Loucy (cell line): ENCODE measurements around the gene DOCK3.

Experiments
- H2AFZ ChIP-seq: fragments of 200-600 bp; sonication (generic); 2 replicates; pipeline ENCODE4 v1.6.0; 2016; ENCODE audit warnings: antibody characterized with exemption, mild to moderate bottlenecking, low read length, moderate library complexity
- H3F3A ChIP-seq: fragments of 200-600 bp; 2 replicates; pipeline ENCODE4 v1.6.0; 2016; ENCODE audit warnings: antibody characterized with exemption, low read depth, mild to moderate bottlenecking
- H3K27me3 ChIP-seq: fragments of 200-600 bp; sonication (generic); 2 replicates; pipeline ENCODE4 v1.6.1; 2014; ENCODE audit warnings: low read length, mild to moderate bottlenecking; ENCODE audit not compliant: insufficient read depth, poor library complexity, severe bottlenecking
- H3K36me3 ChIP-seq: fragments of 200-600 bp; sonication (generic); 2 replicates; pipeline ENCODE4 v1.6.1; 2016; ENCODE audit warnings: low read length; ENCODE audit not compliant: insufficient read depth
- H3K4me1 ChIP-seq: fragments of 200-600 bp; sonication (generic); 2 replicates; pipeline ENCODE4 v1.5.1; 2014; ENCODE audit warnings: low read length, mild to moderate bottlenecking; ENCODE audit not compliant: insufficient read depth, poor library complexity, severe bottlenecking
- H3K4me2 ChIP-seq: fragments of 200-600 bp; sonication (generic); 2 replicates; pipeline ENCODE4 v1.6.0; 2014; ENCODE audit warnings: antibody characterized with exemption, low read length, low read depth, mild to moderate bottlenecking; ENCODE audit not compliant: poor library complexity, severe bottlenecking
- H3K4me3 ChIP-seq: fragments of 200-600 bp; sonication (generic); 2 replicates; pipeline ENCODE4 v1.5.1; 2014; ENCODE audit warnings: low read length, mild to moderate bottlenecking, mixed read lengths; ENCODE audit not compliant: poor library complexity, severe bottlenecking
- H3K79me2 ChIP-seq: fragments of 200-600 bp; sonication (generic); 2 replicates; pipeline ENCODE4 v1.6.1; 2014; ENCODE audit warnings: low read length; ENCODE audit not compliant: insufficient read depth
- H3K9ac ChIP-seq: fragments of 200-600 bp; sonication (generic); 2 replicates; pipeline ENCODE4 v1.6.0; 2014; ENCODE audit warnings: mild to moderate bottlenecking, low read depth, low read length, moderate library complexity; ENCODE audit not compliant: poor library complexity, severe bottlenecking
- H3K9me2 ChIP-seq: fragments of 200-600 bp; sonication (generic); replicated peaks from 2 replicates; pipeline ENCODE4 v1.6.1; 2016; ENCODE audit warnings: low read depth, low read length, mixed read lengths
- H3K9me3 ChIP-seq: fragments of 200-600 bp; sonication (generic); 2 replicates; pipeline ENCODE4 v1.6.1; 2014; ENCODE audit warnings: mild to moderate bottlenecking, antibody characterized with exemption, low read length, low read depth; ENCODE audit not compliant: insufficient read depth
- H4K20me1 ChIP-seq: fragments of 200-600 bp; sonication (generic); 2 replicates; pipeline ENCODE4 v1.6.0; 2014; ENCODE audit warnings: antibody characterized with exemption, low read length, mild to moderate bottlenecking; ENCODE audit not compliant: insufficient read depth, poor library complexity, severe bottlenecking
- CTCF ChIP-seq: fragments of 200-600 bp; sonication (generic); conservative IDR thresholded peaks from 2 replicates; pipeline ENCODE4 v1.5.1; 2014; ENCODE audit warnings: mild to moderate bottlenecking, antibody characterized with exemption, low read length
- EZH2phosphoT487 ChIP-seq: fragments of 200-600 bp; IDR thresholded peaks from 2 replicates; pipeline ENCODE4 v1.6.1; 2018; ENCODE audit warnings: antibody characterized with exemption, mild to moderate bottlenecking, moderate library complexity, borderline replicate concordance

DOCK3 gene

DNA sequence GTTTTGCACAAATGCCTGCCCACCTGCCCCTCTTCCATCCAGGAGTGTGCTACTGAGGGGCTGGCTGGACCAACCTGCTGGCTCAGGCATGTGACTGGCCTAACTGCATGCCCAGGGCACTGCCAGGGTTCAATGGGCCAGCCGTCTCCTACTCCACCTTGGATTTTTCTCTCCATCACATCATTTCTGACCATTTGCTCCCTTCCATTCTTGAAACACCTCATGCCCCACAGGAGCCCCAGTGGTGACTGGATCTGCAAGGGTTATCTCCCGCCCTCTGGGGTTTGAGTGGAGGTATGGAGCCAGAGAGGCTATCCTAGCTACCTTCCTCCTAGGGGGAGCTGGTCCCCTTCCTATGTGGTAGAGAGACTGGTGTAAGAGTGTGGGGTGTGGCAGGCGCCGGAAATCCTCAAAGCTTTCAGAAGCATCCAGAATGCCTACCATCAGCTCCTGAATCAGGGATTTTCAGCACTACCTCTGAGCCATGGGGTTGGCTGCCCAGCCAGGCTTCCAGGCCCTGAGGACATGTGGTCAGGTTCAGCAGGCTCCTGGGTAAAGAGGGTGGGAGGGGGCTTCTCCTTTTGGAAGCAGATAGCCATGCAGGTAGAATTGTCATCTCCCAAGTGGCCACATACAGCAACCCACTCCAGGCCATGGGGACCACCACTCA, 707.5 kb downstream of the DOCK3 start:
- no peaks in the 10 kb centered on the region for H3K27me3 ChIP-seq
- H4K20me1 ChIP-seq = peaks cover 17% of the 10 kb centered on the region
- H3F3A ChIP-seq = no peaks in the 10 kb centered on the region
- no peaks in the 10 kb centered on the region for H3K9me3 ChIP-seq
- no peaks in the 10 kb centered on the region for H3K36me3 ChIP-seq
- TF ChIP-seq EZH2phosphoT487 (no peak), CTCF (no peak)
- peaks cover 40% of the 10 kb centered on the region for H3K79me2 ChIP-seq
- H3K4me2 ChIP-seq = no peak overlapping the region
- H3K9ac ChIP-seq = no peak overlapping the region
- H3K4me3 ChIP-seq = no peak overlapping the region
- peaks cover 34% of the 10 kb centered on the region for H3K4me1 ChIP-seq
- H3K9me2 ChIP-seq = no peaks in the 10 kb centered on the region
- H2AFZ ChIP-seq = no peak overlapping the region

DNA sequence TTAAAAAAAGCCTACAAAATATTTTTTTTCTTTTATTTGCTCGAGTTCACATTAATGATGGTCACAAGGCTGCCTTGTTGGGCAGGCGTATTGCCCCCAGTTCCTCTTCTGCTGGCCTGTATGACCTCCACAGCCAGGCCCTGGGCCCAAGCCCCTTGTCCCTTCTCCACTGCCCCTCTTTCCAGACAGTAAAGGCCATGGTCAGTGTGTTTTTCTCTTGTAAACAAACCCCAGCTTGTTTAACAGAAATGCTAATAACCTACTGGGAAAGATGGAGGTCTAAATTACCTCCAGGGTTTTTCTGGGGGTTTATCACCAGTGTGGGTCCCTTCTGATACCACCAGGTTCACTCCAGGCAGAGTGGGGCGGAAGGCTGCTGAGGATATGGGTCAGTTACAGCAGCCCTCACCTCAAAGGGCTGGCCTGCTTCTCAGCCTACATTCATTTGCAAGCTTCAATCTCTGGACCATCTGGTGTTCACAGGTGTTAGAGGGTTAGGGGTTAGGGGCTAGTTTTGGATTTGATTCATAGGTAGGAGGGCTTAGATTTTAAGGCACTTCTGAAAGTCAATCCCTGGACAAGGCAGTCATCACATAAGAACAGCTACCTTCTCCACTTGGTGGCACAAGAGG, 708.3 kb downstream of the DOCK3 start:
- H2AFZ ChIP-seq = no peak overlapping the region
- peak overlapping the region; percentile 97 for H3K4me3 ChIP-seq
- H3K9ac ChIP-seq = peak overlapping the region; percentile 100
- H3K4me1 ChIP-seq = peaks cover 43% of the 10 kb centered on the region
- H3K27me3 ChIP-seq = no peaks in the 10 kb centered on the region
- TF ChIP-seq CTCF = no peak
- no peak for TF ChIP-seq EZH2phosphoT487
- H3K4me2 ChIP-seq = peak overlapping the region; percentile 98
- peaks cover 26% of the 10 kb centered on the region for H4K20me1 ChIP-seq
- H3K9me3 ChIP-seq = no peaks in the 10 kb centered on the region
- peaks cover 48% of the 10 kb centered on the region for H3K79me2 ChIP-seq
- H3K9me2 ChIP-seq = no peaks in the 10 kb centered on the region
- H3K36me3 ChIP-seq = peaks cover 5% of the 10 kb centered on the region; the same call in 1 of the 2 replicates
- H3F3A ChIP-seq = no peaks in the 10 kb centered on the region

- peaks cover 44% of the 10 kb centered on the region for H3K4me1 ChIP-seq
Measured at GRCh38 chr3:51384055-51384725, 709.5 kb downstream of the DOCK3 start.

More at GRCh38 chr3:51384055-51384725, 709.5 kb downstream of the DOCK3 start:
- H3K36me3 ChIP-seq = peaks cover 15% of the 10 kb centered on the region; the same call in 1 of the 2 replicates
- peak overlapping the region; percentile 98 for H3K4me2 ChIP-seq
- H3K9me2 ChIP-seq = no peaks in the 10 kb centered on the region
- H4K20me1 ChIP-seq = peaks cover 35% of the 10 kb centered on the region
- H3K9me3 ChIP-seq = no peaks in the 10 kb centered on the region
- H3K9ac ChIP-seq = peak overlapping the region; percentile 100
- H3K27me3 ChIP-seq = no peaks in the 10 kb centered on the region
- H3K79me2 ChIP-seq = peaks cover 59% of the 10 kb centered on the region
- H3K4me3 ChIP-seq = peak overlapping the region; percentile 97
- TF ChIP-seq EZH2phosphoT487 = no peak
- H2AFZ ChIP-seq = peak overlapping the region; percentile 80
- peaks cover 4% of the 10 kb centered on the region; the same call in 1 of the 2 replicates for H3F3A ChIP-seq
